SW480 (cell line): ENCODE data around the gene ORMDL2.
"Not testable (repeated sequence)": the region's sequence is repeated elsewhere in the genome, so short reads cannot be mapped to it uniquely, and the experiment has no call there.

ENCODE experiments used
- DNase-seq: peaks from one replicate; pipeline ENCODE4 v3.0.0-alpha.2; 2016; ENCODE audit warnings: low spot score

Gene ORMDL2

DNA sequence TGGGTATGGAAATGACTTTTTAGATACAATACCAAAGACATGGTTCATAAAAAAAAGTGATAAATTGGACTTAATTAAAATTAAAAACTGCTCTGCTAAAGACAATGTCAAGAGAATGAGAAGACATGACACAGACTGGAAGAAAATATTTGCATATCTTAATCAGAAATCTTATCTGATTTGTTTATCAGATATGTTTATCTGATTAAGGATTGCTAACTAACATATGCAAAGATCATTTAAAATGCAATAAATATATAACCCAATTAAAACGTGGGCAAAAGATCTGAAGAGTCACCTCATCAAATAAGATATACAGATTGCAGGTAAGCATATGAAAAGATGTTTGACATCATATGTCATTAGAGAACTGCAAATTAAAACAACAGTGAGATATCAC lies 34.9 kb downstream of the ORMDL2 start:
- no peak for DNase-seq

DNA sequence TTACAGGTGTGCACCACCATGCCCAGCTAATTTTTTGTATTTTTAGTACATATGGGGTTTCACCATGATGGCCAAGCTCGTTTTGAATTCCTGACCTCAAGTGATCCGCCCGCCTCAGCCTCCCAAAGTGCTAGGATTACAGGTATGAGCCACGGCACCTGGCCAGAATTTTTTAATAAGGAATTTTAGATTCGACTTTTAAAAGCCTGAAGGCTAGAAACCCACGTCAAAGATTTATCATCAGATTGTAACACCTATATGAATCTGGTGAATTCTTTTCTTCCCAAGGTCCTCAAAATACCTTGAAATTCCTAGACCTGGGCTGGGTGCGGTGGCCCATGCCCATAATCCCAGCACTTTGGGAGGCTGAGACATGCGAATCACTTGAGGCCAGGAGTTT lies 43.6 kb downstream of the ORMDL2 start:
- no peak for DNase-seq

- no peak for DNase-seq
Measured at GRCh38 chr12:55861871-55862270, 44.0 kb downstream of the ORMDL2 start.

DNA sequence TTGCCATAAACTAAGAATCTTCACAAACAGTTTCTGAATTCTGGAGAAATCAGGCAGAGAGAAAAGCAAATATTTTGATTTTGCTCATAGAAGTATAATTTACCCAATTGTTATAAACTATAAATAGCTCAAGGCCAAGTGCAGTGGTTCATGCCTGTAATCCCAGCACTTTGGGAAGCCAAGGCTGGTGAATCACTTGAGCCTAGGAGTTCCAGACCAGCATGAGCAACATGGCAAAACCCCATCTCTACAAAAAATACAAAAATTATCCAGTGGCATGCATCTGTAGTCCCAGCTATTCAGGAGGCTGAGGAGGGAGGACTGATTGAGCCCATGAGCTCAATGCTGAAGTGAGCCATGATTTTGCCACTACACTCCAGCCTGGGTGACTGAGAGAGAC lies 44.4 kb downstream of the ORMDL2 start:
- DNase-seq: no peak

DNA sequence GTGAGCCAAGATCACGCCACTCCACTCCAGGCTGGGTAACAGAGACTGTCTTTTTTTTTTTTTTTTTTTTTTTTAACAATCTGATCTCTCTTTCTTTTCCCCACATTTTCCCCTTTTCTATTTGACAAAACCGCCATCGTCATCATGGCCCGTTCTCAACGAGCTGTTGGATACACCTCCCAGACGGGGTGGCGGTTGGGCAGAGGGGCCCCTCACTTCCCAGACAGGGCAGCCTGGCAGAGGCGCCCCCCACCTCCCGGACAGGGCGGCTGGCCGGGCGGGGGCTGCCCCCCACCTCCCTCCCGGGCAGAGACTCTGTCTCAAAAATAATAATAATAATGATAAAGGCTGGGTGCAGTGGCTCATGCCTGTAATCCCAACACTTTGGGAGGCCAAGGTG lies 45.1 kb downstream of the ORMDL2 start:
- not testable (repeated sequence) for DNase-seq

DNA sequence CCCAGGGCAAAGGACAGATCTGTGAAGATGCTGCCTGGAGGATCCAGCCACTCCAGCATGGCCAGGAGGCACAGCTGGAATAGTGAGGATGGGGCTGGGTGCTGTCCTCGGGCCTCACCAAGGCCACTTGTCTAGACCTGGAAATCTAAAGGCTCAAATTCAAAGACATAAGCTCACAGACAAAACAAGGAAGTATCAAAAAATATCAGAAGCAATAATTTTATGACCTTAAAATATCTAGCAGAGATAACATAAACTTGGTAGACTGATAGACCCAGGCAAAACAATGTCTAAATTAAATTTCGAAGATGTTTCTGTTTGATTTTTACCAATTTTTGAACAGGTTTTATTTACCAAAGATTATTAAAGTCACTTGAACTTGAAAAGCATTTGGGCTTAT lies 47.5 kb downstream of the ORMDL2 start:
- no peak for DNase-seq

- DNase-seq: not testable (repeated sequence)
Measured at GRCh38 chr12:55866454-55867004, 48.7 kb downstream of the ORMDL2 start.
